GM18907 (cell line): ENCODE measurements around the gene HSD17B1.
"Not testable (repeated sequence)": the region's sequence is repeated elsewhere in the genome, so short reads cannot be mapped to it uniquely, and the experiment has no call there.

ENCODE experiments used
- ATAC-seq: cut with Tn5 transposase; IDR thresholded peaks from one replicate; pipeline ENCODE4 v1.9.1; 2021; ENCODE audit warnings: mild to moderate bottlenecking, moderate library complexity; ENCODE audit not compliant: unreplicated experiment

HSD17B1 gene

GRCh38 chr17:42552736-42553135, at the start of gene HSD17B1:
Gene HSD17B1 (plus strand): TSS chr17:42552923. CDS start chr17:42552934, 11 bp downstream.
- ATAC-seq, result not testable (repeated sequence)

- ATAC-seq, result no peak
These were observed 49.8 kb upstream of the HSD17B1 start for GRCh38 chr17:42502926-42503325.

- ATAC-seq, result no peak
These were observed 45.1 kb upstream of the HSD17B1 start for GRCh38 chr17:42507671-42508070.

- no peak for ATAC-seq
These were observed 44.1 kb upstream of the HSD17B1 start for GRCh38 chr17:42508426-42509165.

GRCh38 chr17:42509409-42509808, 43.3 kb upstream of the HSD17B1 start:
- ATAC-seq, result no peak

GRCh38 chr17:42509841-42510240, 42.9 kb upstream of the HSD17B1 start:
- ATAC-seq, result no peak

GRCh38 chr17:42512246-42512645, 40.5 kb upstream of the HSD17B1 start:
- ATAC-seq, result no peak

- no peak for ATAC-seq
These were observed 39.9 kb upstream of the HSD17B1 start for GRCh38 chr17:42512733-42513251.

GRCh38 chr17:42513686-42514085, 39.0 kb upstream of the HSD17B1 start:
- ATAC-seq, result no peak

- no peak for ATAC-seq
These were observed 38.4 kb upstream of the HSD17B1 start for GRCh38 chr17:42514279-42514678.

GRCh38 chr17:42514867-42515266, 37.9 kb upstream of the HSD17B1 start:
- ATAC-seq, result no peak

GRCh38 chr17:42517516-42517915, 35.2 kb upstream of the HSD17B1 start:
- no peak for ATAC-seq

GRCh38 chr17:42518046-42518754, 34.5 kb upstream of the HSD17B1 start:
- no peak for ATAC-seq

- no peak for ATAC-seq
These were observed 33.8 kb upstream of the HSD17B1 start for GRCh38 chr17:42518755-42519545.

GRCh38 chr17:42519546-42520491, 32.9 kb upstream of the HSD17B1 start:
- ATAC-seq, result no peak

- no peak for ATAC-seq
These were observed 32.2 kb upstream of the HSD17B1 start for GRCh38 chr17:42520540-42520951.

- no peak for ATAC-seq
These were observed 31.7 kb upstream of the HSD17B1 start for GRCh38 chr17:42521036-42521435.

- ATAC-seq, result no peak
These were observed 31.0 kb upstream of the HSD17B1 start for GRCh38 chr17:42521666-42522262.

GRCh38 chr17:42522263-42522790, 30.4 kb upstream of the HSD17B1 start:
- ATAC-seq, result no peak
